Measurements from ENCODE around the gene SSB. TPM values are rescaled to one million over a fixed set of nuclear protein-coding genes. Genes with fewer than 3 reads are reported as not detected.
A peak's percentile ranks its signal among the peaks of the same experiment; 100 is the strongest.
"Not testable (repeated sequence)": the region's sequence is repeated elsewhere in the genome, so short reads cannot be mapped to it uniquely, and the experiment has no call there.

The SSB gene
- total RNA-seq, 1 donor from 2014 or later: 183 TPM

DNA sequence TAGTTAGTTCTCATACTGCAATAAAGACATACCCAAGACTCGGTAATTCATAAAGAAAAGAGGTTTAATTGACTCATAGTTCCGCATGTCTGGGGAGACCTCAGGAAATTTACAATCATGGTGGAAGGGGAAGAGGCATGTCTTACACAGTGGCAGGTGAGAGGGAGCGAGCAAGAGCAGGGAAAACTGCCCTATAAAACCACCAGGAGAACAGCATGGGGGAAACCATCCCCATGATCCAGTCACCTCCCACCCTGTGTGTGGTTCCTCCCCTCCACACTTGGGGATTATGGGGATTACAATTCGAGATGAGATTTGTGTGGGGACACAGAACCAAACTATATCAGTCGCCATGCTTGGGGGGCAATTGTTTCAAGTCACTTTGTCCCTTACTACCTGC, 1.1 kb upstream of the SSB start:
- Mint-ChIP-seq H3K9me3 (peaks cover 3% of the 10 kb centered on the region), H3K4me3 (peak overlapping the region; percentile 91), H3K27ac (ENCODE audit: unreplicated experiment) (peak overlapping the region; percentile 44), H3K36me3 (ENCODE audit: low read depth) (peaks cover 6% of the 10 kb centered on the region), H3K4me1 (peaks cover 32% of the 10 kb centered on the region), H3K27me3 (ENCODE audit: low read depth) (no peaks in the 10 kb centered on the region)
- TF ChIP-seq CTCF (conservative IDR thresholded peaks at IDR 0.05): no peak
- no peak for DNase-seq (ENCODE audit: low read depth, low spot score)

DNA sequence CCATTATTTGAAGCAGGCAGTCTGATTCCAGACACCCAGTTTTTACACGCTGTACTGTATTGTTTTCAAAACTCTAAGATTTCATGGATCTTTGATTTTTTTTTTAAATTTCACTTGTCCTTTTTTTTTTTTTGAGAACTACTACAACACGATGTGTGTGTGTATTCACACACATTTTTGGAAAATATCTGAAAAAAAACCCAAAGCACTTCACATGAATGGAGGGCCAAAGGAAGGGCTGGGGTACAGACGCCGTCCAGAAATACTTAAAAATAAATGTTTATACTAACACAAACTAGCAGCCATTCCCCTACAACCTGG, 314 bp upstream of the SSB start:
- peaks cover 3% of the 10 kb centered on the region for H3K9me3 Mint-ChIP-seq
- H3K4me3 Mint-ChIP-seq: peak overlapping the region; percentile 91
- H3K36me3 Mint-ChIP-seq (ENCODE audit: low read depth): peaks cover 6% of the 10 kb centered on the region
- DNase-seq (ENCODE audit: low read depth, low spot score): no peak
- TF ChIP-seq CTCF (conservative IDR thresholded peaks at IDR 0.05): no peak
- no peaks in the 10 kb centered on the region for H3K27me3 Mint-ChIP-seq (ENCODE audit: low read depth)
- peaks cover 34% of the 10 kb centered on the region for H3K4me1 Mint-ChIP-seq
- H3K27ac Mint-ChIP-seq (ENCODE audit: unreplicated experiment): no peak overlapping the region

DNA sequence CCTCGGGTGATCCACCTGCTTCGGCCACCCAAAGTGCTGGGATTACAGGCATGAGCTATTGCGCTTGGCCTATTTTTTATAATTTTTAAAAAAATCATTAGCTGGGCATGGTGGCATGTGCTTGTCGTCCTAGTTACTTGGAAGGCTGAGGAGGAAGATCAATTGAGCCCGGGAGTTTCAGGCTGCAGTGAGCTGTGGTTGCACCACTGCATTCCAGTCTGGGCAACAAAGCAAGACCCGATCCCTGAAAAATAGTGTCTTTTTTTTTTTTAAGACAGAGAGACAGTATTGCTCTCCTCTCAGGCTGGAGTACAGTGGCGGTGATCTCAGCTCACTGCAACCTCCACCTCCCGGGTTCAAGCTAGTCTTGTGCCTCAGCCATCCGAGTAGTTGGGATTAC, 4.8 kb downstream of the SSB start:
- H3K27ac Mint-ChIP-seq (ENCODE audit: unreplicated experiment): no peak overlapping the region
- no peaks in the 10 kb centered on the region for H3K9me3 Mint-ChIP-seq
- peaks cover 14% of the 10 kb centered on the region for H3K36me3 Mint-ChIP-seq (ENCODE audit: low read depth)
- H3K4me1 Mint-ChIP-seq: peaks cover 30% of the 10 kb centered on the region
- DNase-seq (ENCODE audit: low read depth, low spot score): no peak
- no peak overlapping the region for H3K4me3 Mint-ChIP-seq
- no peak for TF ChIP-seq CTCF (conservative IDR thresholded peaks at IDR 0.05)
- no peaks in the 10 kb centered on the region for H3K27me3 Mint-ChIP-seq (ENCODE audit: low read depth)

DNA sequence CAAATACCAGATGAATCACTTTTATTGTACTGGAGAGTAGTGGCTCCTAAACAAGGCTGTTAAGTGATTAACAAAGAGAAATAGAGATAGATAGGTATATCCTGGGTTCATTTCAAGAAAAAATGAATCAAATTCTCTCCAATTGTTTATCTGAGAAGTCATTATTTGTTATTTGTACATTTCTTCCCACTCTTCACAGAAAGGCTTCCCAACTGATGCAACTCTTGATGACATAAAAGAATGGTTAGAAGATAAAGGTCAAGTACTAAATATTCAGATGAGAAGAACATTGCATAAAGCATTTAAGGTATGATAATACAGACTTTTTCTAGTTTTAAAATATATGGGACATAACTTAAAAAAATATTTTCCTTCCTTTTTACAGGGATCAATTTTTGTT, 7.9 kb downstream of the SSB start:
- Mint-ChIP-seq H3K9me3 (no peaks in the 10 kb centered on the region), H3K36me3 (ENCODE audit: low read depth) (peaks cover 25% of the 10 kb centered on the region), H3K27me3 (ENCODE audit: low read depth) (no peaks in the 10 kb centered on the region), H3K4me1 (peaks cover 17% of the 10 kb centered on the region), H3K27ac (ENCODE audit: unreplicated experiment) (no peak overlapping the region), H3K4me3 (no peak overlapping the region)
- DNase-seq (ENCODE audit: low read depth, low spot score): no peak
- TF ChIP-seq CTCF (conservative IDR thresholded peaks at IDR 0.05): no peak

GRCh38 chr2:169808221-169808620, 9.6 kb downstream of the SSB start:
- no peak for TF ChIP-seq CTCF (conservative IDR thresholded peaks at IDR 0.05)
- Mint-ChIP-seq H3K27ac (ENCODE audit: unreplicated experiment) (no peak overlapping the region), H3K36me3 (ENCODE audit: low read depth) (peaks cover 31% of the 10 kb centered on the region), H3K4me3 (no peak overlapping the region), H3K27me3 (ENCODE audit: low read depth) (no peaks in the 10 kb centered on the region), H3K4me1 (peaks cover 7% of the 10 kb centered on the region), H3K9me3 (no peaks in the 10 kb centered on the region)
- DNase-seq (ENCODE audit: low read depth, low spot score): no peak

DNA sequence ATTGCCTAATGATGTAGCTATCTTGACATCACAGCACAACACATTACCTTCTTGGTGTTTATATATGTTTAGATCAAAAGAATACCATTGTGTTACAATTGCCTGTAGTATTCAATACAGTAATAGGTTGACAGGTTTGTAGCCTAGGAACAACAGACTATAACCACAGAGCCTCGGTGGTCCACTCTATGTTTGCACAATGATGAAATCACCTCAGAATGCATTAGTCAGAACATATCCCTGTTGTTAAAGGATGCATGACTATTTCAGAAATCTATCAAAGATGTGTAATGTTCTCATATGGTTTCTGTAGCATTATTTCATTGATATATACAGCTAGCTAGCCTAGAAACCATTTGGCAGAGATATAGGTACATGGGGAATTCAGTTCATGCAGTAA, 17.2 kb downstream of the SSB start:
- Mint-ChIP-seq H3K27ac (ENCODE audit: unreplicated experiment) (no peak overlapping the region), H3K36me3 (ENCODE audit: low read depth) (peaks cover 39% of the 10 kb centered on the region), H3K27me3 (ENCODE audit: low read depth) (no peaks in the 10 kb centered on the region), H3K4me1 (peaks cover 7% of the 10 kb centered on the region), H3K9me3 (peaks cover 6% of the 10 kb centered on the region), H3K4me3 (no peak overlapping the region)
- no peak for TF ChIP-seq CTCF (conservative IDR thresholded peaks at IDR 0.05)
- no peak for DNase-seq (ENCODE audit: low read depth, low spot score)

GRCh38 chr2:169816961-169817360, 18.3 kb downstream of the SSB start:
- not testable (repeated sequence) for H3K4me3 Mint-ChIP-seq; H3K4me1 Mint-ChIP-seq; DNase-seq (ENCODE audit: low read depth, low spot score); H3K9me3 Mint-ChIP-seq; H3K27me3 Mint-ChIP-seq (ENCODE audit: low read depth); H3K27ac Mint-ChIP-seq (ENCODE audit: unreplicated experiment)
- H3K36me3 Mint-ChIP-seq (ENCODE audit: low read depth): peaks cover 35% of the 10 kb centered on the region

- H3K9me3 Mint-ChIP-seq; H3K27ac Mint-ChIP-seq (ENCODE audit: unreplicated experiment); H3K4me1 Mint-ChIP-seq; H3K27me3 Mint-ChIP-seq (ENCODE audit: low read depth); DNase-seq (ENCODE audit: low read depth, low spot score); H3K4me3 Mint-ChIP-seq: not testable (repeated sequence)
- peaks cover 31% of the 10 kb centered on the region for H3K36me3 Mint-ChIP-seq (ENCODE audit: low read depth)
These were observed 18.7 kb downstream of the SSB start for GRCh38 chr2:169817369-169817768.

Measured in neural crest cell (in vitro differentiated cells).